NOMO-1 treated with dmso at 0.1 percent for 144 hours (cell line): ENCODE results near the gene ARHGAP40.
"Not testable (repeated sequence)": the region's sequence is repeated elsewhere in the genome, so short reads cannot be mapped to it uniquely, and the experiment has no call there.

Source experiments
- DNase-seq: peaks from one replicate; lab custom pipeline; 2025; ENCODE audit not compliant: unreplicated experiment; lab: John Stamatoyannopoulos, UW

ARHGAP40 gene

DNA sequence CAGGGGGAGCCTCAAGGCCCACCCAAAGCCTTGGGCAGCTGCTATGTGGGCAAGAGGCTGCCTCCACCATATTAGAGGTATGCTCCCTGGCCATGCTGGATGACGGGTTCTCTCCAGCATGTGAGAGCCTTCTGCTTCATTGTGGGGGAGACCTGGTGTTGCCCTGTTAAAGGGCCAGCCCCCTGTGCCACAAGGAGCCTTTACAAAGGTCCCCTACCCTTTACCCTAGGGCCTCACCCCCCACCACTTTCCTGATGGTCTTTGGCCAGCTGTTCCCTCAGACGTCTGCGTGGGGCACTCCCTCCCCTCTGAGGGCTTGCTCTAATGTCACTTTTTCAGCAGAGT lies 15.5 kb upstream of the ARHGAP40 start:
- no peak for DNase-seq

DNA sequence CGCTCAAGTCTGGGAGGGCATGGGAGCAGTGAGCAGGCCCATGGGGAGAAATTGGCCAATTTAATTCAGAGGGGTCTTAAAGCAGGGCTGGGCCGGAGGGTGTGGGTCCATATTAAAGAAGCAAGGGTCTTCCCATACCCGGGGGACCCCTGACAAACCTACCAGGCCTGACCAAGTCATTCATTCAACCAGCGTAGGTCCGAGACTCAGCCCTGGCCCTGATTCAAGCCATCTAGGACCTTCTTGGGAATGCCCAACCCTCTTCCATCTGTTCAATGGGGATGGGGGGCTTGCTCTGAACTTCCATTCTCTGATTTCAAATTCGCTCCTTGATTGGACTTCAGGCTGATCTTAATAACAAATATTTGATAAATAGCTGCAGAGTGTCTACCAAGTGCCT lies 13.3 kb upstream of the ARHGAP40 start:
- no peak for DNase-seq

DNA sequence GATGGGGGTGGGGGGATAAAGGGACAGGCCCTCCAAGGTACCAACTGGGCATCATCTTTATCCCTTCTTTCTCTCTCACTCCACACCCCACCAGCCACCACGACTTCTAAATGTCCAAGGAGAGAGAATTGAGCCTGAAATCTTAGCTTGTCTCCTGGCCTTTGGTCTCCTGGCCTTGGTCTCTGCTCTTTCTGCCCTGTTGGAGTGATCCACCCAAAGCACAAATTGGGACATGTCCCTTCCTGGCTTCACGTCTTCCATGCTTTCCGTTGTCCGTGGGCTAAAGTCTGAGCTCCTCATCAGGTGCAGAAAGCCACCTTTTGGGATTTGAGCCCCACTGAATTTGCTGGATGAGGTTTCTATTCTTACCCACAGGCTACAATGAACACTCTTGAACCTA lies 12.3 kb upstream of the ARHGAP40 start:
- no peak for DNase-seq

DNA sequence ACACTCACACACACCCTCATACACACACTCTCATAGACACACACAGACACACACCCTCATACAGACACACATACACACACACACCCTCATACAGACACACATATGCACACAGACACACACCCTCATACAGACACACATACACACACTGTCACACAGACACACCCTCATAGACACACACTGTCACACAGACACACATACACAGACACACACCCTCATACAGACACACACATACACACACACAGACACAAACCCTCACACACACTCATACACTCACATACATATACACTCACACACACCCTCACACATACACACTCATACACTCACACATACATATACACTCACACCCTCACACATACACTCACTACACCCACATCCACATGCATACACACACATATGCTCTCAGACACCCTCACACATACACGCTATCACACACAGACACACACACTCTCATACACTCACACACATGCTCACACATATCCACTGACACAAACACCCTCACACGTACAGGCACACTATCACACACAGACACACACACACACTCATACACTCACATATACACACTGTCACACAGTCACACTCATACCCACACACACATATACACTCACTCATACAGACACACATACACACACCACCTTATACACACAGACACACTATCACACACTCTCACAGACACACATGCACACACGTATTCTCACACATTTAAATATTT lies 11.5 kb upstream of the ARHGAP40 start:
- DNase-seq, result no peak

DNA sequence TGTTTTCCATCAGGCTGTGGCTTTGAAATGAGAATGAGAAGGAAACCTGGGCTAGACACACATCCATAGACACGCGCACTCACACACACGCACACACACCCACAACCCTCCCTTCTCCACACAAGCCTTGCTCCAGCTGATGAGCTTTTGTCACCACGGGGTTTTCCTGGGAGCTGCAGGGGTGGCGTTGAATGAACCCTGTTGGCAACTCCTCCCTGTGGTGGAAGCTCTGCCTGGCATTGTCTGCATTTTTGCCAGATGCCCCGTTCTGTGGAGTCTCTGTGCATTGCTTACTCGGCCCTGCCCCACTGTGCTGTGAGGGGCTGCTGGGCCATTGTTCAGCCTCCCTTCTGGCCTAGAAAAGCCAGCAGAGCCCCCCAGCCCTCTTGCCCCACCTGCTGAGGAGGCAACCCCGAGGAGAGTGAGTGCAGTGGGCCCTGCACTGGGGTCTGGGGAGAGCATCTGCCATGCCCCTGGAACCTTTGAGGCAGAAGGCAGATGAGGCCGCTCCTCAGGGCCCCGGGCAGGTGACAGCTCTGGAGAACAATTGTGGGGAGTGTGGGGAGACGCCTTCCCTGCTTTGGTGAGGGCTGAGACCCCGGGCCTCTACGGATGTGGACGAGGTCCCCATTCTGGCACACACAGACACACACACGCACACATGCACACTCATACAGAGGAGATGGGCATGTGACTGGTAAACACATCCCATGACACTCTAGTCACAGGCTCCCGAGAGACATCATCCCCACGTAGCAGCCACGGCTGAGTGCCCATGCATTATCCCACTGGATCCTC lies 10.7 kb upstream of the ARHGAP40 start:
- DNase-seq, result no peak

DNA sequence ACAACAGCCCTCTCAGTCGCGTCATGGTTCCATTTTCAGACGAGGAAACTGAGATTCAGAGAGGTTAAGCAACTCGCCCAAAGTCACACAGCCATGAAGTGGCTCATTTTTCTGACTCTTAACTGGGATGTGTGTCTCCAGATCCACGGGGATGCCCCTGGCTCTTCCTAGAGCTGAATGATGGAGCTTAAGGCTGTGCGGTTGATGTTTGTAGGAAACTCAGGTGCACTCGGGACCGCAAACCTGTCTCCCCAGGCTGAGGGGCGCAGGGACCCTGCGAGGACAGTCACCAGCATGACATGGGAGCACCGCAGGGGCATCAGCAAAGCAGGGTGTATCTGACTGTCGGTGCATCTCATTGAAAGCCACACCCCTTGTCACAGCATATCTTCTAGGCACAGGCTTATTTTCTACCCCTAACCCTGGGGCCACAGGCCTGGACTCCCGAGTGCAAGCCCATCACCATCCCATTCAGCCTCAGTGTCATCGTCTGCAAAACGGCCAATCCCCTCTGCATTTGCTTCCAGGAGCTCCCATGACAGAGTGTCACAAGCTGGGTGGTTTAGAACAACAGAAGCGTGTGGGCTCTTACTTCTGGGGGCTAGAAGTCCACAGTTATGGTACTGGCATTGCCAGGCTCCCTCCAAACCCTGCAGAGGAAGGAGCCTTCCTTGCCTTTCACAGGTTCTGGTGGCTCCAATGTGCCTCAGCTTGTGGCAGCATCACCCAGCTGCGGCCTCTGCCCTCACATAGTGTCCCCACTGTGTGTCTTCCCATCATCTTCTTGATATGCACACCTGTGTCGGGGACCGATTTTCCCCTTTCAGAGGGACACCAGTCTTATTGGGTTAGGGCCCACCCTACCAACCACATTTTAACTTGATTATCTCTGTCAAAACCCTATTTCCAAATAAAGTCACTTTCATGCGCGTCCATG lies 9.9 kb upstream of the ARHGAP40 start:
- no peak for DNase-seq

DNA sequence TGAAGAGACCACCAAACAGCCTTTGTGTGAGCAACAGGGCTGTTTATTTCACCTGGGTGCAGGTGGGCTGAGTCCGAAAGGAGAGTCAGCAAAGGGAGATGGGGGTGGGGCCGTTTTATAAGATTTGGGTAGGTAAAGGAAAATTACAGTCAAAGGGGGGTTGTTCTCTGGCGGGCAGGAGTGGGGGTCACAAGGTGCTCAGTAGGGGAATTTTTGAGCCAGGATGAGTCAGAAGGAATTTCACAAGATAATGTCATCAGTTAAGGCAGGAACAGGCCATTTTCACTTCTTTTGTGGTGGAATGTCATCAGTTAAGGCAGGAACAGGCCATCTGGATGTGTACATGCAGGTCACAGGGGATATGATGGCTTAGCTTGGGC lies 9.2 kb upstream of the ARHGAP40 start:
- not testable (repeated sequence) for DNase-seq

DNA sequence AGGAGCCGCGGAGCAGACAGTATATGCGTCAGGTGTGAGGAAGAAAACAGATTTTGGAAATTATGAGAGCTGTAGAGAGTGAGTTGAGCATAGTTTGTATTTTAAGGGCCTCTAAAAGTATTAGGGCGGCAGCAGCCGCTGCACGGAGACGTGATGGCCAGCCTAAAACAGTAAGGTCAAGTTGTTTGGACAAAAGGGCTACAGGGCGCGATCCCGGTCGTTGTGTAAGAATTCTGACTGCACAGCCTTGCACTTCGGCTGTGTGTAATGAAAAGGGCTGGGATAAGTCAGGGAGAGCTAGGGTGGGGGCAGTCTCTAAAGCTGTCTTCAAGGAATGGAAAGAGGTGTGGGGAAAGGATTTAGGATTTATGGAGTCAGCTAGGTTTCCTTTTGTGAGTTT lies 7.3 kb upstream of the ARHGAP40 start:
- not testable (repeated sequence) for DNase-seq

DNA sequence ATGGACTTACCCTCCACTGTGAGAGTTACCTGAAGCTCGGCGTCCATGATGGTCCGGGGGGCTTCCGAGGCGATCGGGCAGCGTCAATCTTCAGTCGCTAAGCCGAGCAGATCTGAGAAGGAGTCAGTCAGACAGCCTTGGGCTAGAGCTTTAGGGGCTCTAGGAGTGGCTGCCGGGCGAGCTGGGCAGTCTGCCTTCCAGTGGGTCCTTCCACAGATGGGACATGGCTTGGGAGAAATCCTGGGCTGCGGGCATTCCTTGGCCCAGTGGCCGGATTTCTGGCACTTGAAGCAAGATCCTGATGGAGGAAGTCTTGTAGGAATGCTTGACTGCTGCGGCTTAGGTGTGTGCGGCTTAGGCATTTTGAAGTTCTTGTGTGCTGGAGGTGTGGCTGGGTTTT lies 5.7 kb upstream of the ARHGAP40 start:
- not testable (repeated sequence) for DNase-seq

DNA sequence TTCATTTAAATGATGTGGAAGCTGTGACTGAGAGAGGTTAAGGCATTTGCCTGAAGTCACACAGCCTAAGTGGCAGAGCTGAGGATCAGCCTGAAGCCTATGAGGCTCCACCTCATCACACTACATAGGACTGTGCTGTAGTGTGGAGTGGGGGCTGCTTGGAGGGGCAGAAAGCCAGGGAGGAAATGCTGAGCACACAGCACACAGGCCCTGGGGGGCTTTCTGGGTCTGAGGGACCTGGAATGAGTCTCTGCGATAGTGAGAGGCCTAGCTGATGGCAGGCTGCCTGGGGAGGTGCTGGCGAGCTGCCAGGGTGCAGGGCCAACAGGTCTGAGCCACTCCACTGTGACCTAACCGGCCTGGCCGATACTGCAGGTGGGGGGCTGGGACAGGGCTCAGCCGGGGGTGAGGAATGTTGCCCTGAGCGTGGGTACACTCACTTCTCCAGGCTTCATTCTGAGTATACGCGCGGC lies 2.2 kb upstream of the ARHGAP40 start:
- no peak for DNase-seq

DNA sequence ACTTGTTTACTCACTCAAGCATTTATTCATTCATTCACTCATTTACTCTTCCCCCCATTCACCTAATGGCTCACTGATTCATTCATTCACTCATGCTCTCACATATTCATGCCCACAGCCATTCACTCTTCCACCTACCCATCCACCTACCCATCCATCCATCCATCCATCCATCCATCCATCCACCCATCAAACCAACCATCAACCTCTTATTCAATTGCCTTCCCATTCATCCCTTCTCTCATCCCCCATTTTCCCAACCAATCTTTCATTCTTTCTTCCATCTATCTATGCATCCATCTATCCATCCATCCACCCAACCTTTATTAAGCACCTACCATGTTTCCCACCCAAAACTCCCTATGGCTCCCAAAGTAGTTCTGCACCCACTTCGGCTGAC lies 1.6 kb upstream of the ARHGAP40 start:
- DNase-seq, result no peak

DNA sequence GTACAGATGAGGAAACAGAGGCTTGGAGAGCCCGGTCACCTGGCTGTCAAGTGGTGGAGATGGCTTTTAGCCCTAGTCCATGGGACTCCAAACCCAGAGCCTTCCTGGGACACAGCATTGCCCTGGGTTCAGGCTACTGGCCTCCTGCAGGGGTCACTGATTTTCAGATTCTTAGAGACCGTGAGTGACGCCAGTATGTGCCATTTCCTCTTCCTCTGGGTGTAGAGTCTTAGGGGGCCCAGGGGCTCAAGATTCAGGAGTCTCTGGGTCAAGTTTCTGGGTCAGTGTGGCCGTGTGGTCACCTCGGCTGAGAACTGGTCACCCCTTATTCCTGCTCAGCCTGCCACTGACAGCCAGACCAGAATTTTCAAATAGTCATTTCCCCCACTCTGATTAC lies 574 bp downstream of the ARHGAP40 start:
- no peak for DNase-seq

DNA sequence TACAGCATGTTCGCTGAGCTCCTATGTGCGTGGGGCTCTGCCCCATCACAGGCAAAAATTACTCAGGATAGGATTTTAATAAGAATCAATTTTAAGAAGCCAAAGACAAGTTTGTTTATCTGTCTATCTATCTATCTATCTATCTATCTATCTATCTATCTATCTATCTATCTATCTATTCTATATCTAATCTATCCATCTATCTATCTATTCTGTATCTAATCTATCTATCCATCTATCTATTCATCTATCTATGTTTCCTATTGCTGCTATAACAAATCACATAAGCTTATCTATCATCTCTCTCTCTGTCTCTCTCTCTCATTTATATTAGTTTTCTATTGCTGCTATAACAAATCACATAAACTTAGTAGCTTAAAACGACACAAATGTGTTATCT lies 1.7 kb downstream of the ARHGAP40 start:
- no peak for DNase-seq

DNA sequence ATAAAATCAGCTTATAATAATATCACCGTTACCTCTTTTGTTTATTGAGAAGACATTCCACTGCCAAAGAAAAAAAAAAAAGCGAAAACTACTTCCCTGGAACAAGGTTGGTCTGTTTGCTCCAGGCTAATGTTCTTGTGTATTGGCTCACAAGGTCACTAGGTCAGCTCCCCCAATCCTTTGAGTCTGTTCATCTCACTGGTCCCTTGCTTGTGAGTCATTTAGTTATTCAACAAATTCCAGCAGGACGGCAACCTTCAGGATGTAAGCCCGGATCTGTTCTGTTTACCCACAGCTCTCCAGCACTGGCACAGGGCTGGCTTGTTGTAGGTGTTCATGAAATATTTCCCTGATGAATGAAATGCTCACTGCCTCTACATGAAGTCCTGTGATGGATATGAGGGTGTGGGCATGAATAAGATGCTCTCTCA lies 3.3 kb downstream of the ARHGAP40 start:
- DNase-seq, result no peak

DNA sequence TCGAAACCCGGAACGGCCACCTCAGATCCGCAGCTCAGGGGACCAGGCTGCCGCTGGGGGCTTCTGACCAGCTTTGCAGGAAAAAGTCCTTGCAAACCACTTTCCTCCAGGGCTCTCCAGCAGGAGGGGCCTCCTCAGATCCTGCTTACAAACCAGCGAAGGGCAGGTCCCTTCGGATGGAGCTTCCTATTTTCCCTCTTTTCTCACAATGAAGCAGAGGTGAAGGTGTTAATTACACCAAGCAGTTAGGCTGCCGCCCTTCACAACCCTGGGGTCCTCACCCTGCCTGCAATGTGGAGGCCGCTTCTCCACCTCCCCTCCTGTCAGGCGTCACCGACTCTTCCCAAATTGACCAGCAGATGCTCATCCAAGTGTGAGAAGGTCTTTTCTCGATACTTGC lies 5.7 kb downstream of the ARHGAP40 start:
- DNase-seq, result no peak

DNA sequence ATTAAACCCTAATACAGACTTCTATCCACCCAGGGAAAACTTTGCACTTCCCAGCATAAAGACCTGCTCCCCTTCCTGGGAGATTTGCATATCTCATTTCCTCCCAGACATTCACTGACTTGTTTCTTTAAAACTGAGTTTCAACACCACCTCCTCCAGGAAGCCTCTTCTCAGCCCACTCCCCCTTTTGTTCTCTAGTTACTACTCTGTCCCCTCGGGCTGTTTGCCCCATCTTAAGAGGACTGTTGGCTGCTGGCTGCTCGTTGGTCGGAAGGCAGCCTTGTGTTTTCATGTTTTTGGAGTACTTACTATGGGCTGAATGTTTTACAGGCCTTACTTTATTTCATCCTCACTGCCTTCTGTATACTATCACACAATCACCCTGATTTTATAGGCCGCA lies 6.6 kb downstream of the ARHGAP40 start:
- DNase-seq, result no peak

DNA sequence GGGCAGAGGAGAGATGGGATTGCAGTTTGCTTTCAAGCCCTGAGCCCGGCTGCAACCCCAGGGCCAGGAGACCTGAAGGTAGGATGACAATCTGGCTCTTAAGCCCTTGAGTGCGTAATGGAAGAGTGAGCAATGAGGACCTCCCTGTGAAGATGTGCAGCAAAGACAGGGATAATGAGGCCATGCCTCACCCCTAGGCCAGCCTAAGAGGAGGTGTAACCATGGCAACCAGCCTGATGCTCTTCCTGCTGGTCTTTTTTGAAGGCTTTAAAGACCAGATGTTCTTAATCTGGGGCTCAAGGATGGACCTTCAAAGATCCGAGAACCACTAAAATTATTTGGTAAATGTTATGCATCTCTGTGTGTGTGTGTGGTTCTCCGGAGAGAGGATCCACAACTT lies 8.2 kb downstream of the ARHGAP40 start:
- DNase-seq, result no peak

DNA sequence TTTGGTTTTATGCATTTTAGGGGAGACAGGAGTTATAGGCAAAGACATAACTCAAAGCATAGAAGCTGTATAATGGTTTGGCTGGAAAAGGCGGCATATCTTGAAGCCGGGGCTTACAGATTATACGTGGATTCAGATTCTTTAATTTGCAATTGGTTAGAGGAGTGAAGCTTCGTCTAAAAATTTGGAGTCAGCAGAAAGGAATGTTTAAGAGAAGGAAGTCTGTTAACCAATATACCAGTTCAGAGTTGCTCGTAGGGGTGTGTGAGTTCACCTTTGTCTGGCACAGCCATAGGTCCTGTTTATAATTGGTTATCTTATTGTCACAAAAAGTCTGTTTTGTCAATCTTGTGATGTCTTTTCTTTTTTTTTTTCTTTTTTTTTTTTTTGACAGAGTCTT lies 8.9 kb downstream of the ARHGAP40 start:
- DNase-seq, result no peak

DNA sequence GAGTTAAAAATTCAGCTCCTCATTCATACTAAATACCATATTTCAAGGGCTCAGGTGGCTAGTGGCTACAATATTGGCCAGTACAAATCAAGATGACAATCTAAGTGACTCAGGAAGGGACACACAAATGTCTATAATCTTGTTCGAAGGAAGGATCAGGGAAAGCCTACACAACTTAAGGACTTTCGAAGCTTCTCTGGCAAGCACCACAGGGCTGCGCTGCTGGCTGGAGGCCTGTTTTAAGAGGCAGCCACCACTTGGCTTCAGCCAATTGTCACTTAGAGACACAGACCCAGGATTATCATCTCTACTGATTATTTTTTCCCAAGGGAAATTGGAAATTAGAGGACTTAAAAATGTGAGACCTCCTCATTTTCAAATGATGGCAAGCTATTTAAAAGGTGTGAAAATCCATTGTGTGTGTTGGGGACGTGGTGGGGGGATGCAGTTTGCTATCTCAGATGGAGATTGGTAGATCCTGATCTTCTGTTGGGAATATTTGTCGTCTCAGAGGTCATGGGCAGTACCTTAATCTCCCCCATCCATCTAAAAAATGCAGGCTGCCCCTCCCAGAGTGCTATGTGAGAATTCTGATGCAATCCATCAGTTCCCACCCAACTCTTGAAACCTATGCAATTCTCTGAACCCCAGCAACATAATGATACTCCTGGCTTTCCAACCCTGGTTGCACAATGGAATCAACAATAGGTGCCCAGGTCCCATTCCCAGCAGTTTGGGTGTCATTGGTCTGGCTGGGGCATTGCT lies 11.3 kb downstream of the ARHGAP40 start:
- DNase-seq, result no peak

DNA sequence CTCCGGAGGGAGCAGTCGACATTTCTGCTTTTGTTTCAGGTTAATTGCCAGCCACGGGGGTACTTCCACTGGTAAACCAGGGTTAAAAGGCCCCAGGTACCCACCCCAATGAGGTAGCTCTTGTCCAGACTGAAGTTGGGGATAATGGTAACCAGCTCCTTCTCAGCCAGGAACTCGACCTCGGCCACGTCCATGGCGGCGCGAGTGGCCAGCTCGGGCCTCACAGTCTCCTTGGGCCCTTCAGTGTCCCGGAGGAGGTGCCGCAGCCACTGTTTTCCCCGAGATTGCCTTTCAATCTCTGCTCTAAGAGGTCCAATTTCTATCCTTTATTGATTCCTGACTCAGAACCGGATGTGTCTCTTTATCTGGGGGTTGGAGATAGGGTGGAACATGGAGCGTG lies 13.7 kb downstream of the ARHGAP40 start:
- DNase-seq, result no peak

DNA sequence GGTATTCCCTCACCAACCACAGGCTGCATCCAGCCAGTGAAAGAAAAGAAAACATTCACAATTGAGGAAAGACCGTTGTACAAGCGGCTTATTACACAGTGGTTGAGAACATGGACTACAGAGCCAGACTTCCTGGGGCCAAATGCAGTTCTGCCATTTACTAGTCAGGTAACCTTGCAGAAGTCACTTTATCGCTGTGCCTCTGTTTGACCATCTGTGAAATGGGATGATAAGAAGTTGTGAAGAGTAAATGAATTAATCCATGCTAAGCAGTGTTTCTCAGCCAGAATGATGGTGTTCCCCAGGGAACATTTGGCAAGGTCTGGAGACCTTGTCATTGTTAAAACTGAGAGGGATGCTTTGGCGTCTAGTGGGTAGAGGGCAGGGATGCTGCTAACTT lies 14.8 kb downstream of the ARHGAP40 start:
- DNase-seq, result no peak
